Measurements from ENCODE around the gene BBS10. TPM values are rescaled to one million over a fixed set of nuclear protein-coding genes. Genes with fewer than 3 reads are reported as not detected.

Gene BBS10
- total and polyA plus RNA-seq, 2 of the 4 experiments (the other 2 are of a cell fraction) = 4.9 to 10.0 TPM

DNA sequence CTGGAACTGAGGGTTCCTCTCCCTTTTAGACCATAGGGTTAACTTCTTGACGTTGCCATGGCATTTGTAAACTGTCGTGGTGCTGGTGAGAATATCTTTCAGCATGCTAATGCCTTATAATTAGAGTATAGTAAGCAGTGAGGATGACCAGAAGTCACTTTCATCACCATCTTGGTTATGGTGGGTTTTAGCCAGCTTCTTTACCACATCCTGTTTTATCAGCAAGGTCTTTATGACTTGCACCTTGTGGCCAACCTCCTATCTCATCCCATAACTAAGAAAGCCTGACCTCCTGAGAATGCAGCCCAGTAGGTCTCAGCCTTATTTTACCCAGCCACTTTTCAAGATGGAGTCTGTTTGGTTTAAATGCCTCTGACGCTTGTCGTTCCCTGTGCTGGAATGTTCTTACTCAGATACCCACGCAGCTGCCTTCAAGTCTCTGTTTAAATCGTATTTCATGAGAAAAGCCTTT lies 44.2 kb downstream of the BBS10 start:
- H3K56ac ChIP-seq (ENCODE audit: extremely low read depth, insufficient read depth, low read length) = no peak overlapping the region
- BruUV-seq (replicated peaks) = no TSS peak
- no peak overlapping the region for H2BK20ac ChIP-seq (ENCODE audit: low read depth, low read length)
- no peak overlapping the region for H2BK5ac ChIP-seq (ENCODE audit: low read depth, low read length, poor library complexity, severe bottlenecking)
- H3K14ac ChIP-seq (replicated peaks; ENCODE audit: low read depth, low read length) = no peak overlapping the region
- no peak overlapping the region for H3K23ac ChIP-seq (ENCODE audit: low read depth, low read length)
- no peak overlapping the region for H4K5ac ChIP-seq (ENCODE audit: low read depth, low read length)
- ATAC-seq (ENCODE audit: low read depth) (no peak), DNase-seq (peak; percentile 14)
- H4K20me1 ChIP-seq (ENCODE audit: insufficient read depth, low read length) = no peaks in the 10 kb centered on the region
- H3K9ac ChIP-seq (ENCODE audit: low read depth, low read length) = no peak overlapping the region
- H2BK15ac ChIP-seq (ENCODE audit: low read depth, low read length) = no peak overlapping the region
- no peak overlapping the region for H3K27ac ChIP-seq (ENCODE audit: insufficient read depth, low read length)
- H3K4me3 ChIP-seq (ENCODE audit: insufficient read depth, low read depth, low read length) = no peak overlapping the region
- H3K18ac ChIP-seq (ENCODE audit: low read depth, low read length) = no peak overlapping the region
- no peak overlapping the region for H3K4me2 ChIP-seq (ENCODE audit: low read depth, low read length)
- H3K9me1 ChIP-seq (ENCODE audit: insufficient read depth, low read length) = no peaks in the 10 kb centered on the region
- peaks cover 3% of the 10 kb centered on the region for H3K4me1 ChIP-seq (ENCODE audit: control insufficient read depth, insufficient read depth, low read length)
- no peak for TF ChIP-seq MAFK (IDR thresholded peaks at IDR 0.05; ENCODE audit: low read depth, low read length)
- TF ChIP-seq, protein P1, sequence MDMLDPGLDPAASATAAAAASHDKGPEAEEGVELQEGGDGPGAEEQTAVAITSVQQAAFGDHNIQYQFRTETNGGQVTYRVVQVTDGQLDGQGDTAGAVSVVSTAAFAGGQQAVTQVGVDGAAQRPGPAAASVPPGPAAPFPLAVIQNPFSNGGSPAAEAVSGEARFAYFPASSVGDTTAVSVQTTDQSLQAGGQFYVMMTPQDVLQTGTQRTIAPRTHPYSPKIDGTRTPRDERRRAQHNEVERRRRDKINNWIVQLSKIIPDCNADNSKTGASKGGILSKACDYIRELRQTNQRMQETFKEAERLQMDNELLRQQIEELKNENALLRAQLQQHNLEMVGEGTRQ (IDR thresholded peaks at IDR 0.05; ENCODE audit: low read depth, low read length) = no peak
- TF ChIP-seq POLR2A (IDR thresholded peaks at IDR 0.05; ENCODE audit: low read depth, low read length) = no peak
- TF ChIP-seq CEBPB (IDR thresholded peaks at IDR 0.05; ENCODE audit: low read depth, low read length) = no peak
- TF ChIP-seq RCOR1 (IDR thresholded peaks at IDR 0.05; ENCODE audit: insufficient replicate concordance, low read length) = no peak
- TF ChIP-seq RAD21 (IDR thresholded peaks at IDR 0.05; ENCODE audit: low read length) = no peak
- TF ChIP-seq SMC3 (IDR thresholded peaks at IDR 0.05; ENCODE audit: low read depth, low read length) = no peak
- TF ChIP-seq MAZ (IDR thresholded peaks at IDR 0.05; ENCODE audit: borderline replicate concordance, low read depth, low read length) = no peak
- TF ChIP-seq, protein P2, sequence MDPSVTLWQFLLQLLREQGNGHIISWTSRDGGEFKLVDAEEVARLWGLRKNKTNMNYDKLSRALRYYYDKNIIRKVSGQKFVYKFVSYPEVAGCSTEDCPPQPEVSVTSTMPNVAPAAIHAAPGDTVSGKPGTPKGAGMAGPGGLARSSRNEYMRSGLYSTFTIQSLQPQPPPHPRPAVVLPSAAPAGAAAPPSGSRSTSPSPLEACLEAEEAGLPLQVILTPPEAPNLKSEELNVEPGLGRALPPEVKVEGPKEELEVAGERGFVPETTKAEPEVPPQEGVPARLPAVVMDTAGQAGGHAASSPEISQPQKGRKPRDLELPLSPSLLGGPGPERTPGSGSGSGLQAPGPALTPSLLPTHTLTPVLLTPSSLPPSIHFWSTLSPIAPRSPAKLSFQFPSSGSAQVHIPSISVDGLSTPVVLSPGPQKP (IDR thresholded peaks at IDR 0.05; ENCODE audit: borderline replicate concordance, low read depth, low read length) = no peak
- TF ChIP-seq NFE2L2 (IDR thresholded peaks at IDR 0.05; ENCODE audit: low read depth, low read length) = no peak
- TF ChIP-seq CHD1 (IDR thresholded peaks at IDR 0.05; ENCODE audit: low read depth, low read length) = no peak
- TF ChIP-seq RFX5 (IDR thresholded peaks at IDR 0.05; ENCODE audit: low read depth, low read length) = no peak
- no peak overlapping the region for H4K91ac ChIP-seq (ENCODE audit: insufficient read depth, low read depth, low read length)
- no peak overlapping the region for H2AK5ac ChIP-seq (ENCODE audit: low read depth, low read length)
- H3K9me3 ChIP-seq (ENCODE audit: control insufficient read depth, insufficient read depth, low read length) = no peaks in the 10 kb centered on the region
- in situ Hi-C loops (cut with MboI; ENCODE audit: low sequenced_read_pairs) = no loop called here
- no peak overlapping the region for H2BK120ac ChIP-seq (ENCODE audit: low read depth, low read length)
- H2AK9ac ChIP-seq (replicated peaks; ENCODE audit: low read depth, low read length, poor library complexity) = no peak overlapping the region
- H3K36me3 ChIP-seq (ENCODE audit: control insufficient read depth, insufficient read depth, low read length) = no peaks in the 10 kb centered on the region
- WGBS, 2 experiments (ENCODE audit: extremely low coverage in 2 of 2, insufficient read length in 1 of 2) = 100% methylated on average over 1 of the region's 6 CpGs; no CpG with 5 or more reads in 1 of the 2 experiments
- no peaks in the 10 kb centered on the region for H3K79me1 ChIP-seq (ENCODE audit: low read depth in 1 of 2, low read length in 2 of 2)
- CTCF ChIA-PET = no interaction called here
- dilution Hi-C loops (cut with HindIII; ENCODE audit: low sequenced_read_pairs, unreplicated experiment) = no loop called here
- H2AFZ ChIP-seq (replicated peaks; ENCODE audit: low read length, poor library complexity) = no peak overlapping the region
- H3K27me3 ChIP-seq (ENCODE audit: control insufficient read depth, insufficient read depth, low read length) = no peaks in the 10 kb centered on the region
- intact Hi-C loops (cut with micrococcal nuclease) = no loop called here
- H4K8ac ChIP-seq (ENCODE audit: low read depth in 2 of 2, low read length in 2 of 2) = no peak overlapping the region
- H3K4ac ChIP-seq (ENCODE audit: low read depth, low read length) = no peak overlapping the region
- POLR2A ChIA-PET (ENCODE audit: unreplicated experiment) = no interaction called here
